HG02973 (cell line): ENCODE results near the gene NSMF.

Experiments used
- ATAC-seq: cut with Tn5 transposase; IDR thresholded peaks from one replicate; pipeline ENCODE4 v1.9.1; 2021; ENCODE audit warnings: moderate library complexity; ENCODE audit not compliant: unreplicated experiment

NSMF gene

GRCh38 chr9:137433349-137433915 lies 25.7 kb downstream of the NSMF start:
- no peak for ATAC-seq

GRCh38 chr9:137432687-137433348 lies 26.3 kb downstream of the NSMF start:
- no peak for ATAC-seq

GRCh38 chr9:137431416-137431931 lies 27.7 kb downstream of the NSMF start:
- no peak for ATAC-seq

- ATAC-seq = no peak
These were observed 28.3 kb downstream of the NSMF start for GRCh38 chr9:137430723-137431415.

GRCh38 chr9:137429974-137430722 lies 29.0 kb downstream of the NSMF start:
- ATAC-seq = no peak

- no peak for ATAC-seq
These were observed 29.6 kb downstream of the NSMF start for GRCh38 chr9:137429546-137429890.

- no peak for ATAC-seq
These were observed 30.1 kb downstream of the NSMF start for GRCh38 chr9:137428841-137429545.

- no peak for ATAC-seq
These were observed 30.9 kb downstream of the NSMF start for GRCh38 chr9:137428311-137428630.

- no peak for ATAC-seq
These were observed 31.5 kb downstream of the NSMF start for GRCh38 chr9:137427454-137428310.

- ATAC-seq = no peak
These were observed 33.0 kb downstream of the NSMF start for GRCh38 chr9:137426018-137426681.

GRCh38 chr9:137423514-137424291 lies 35.4 kb downstream of the NSMF start:
- peak; percentile 32 for ATAC-seq

- peak; percentile 80 for ATAC-seq
These were observed 36.3 kb downstream of the NSMF start, which contains the start of the genes EXD3 and NOXA1 for GRCh38 chr9:137422604-137423513. Gene EXD3 (minus strand): TSS chr9:137423162. CDS start chr9:137395357, 27,805 bp downstream. Gene NOXA1 (plus strand): TSS chr9:137423393. CDS start chr9:137423530, 137 bp downstream.

GRCh38 chr9:137421838-137422603 lies 37.1 kb downstream of the NSMF start:
- no peak for ATAC-seq

GRCh38 chr9:137417161-137418021 lies 41.7 kb downstream of the NSMF start:
- no peak for ATAC-seq

- no peak for ATAC-seq
These were observed 42.5 kb downstream of the NSMF start for GRCh38 chr9:137416563-137417151.
